Mucosa of rectum (tissue), 2 donors: ENCODE measurements around the gene DOCK3.

Experiments used
- H3K27ac ChIP-seq, 2 donors: one replicate each; pipeline ENCODE4 v1.7.0; 2013; ENCODE audit warnings: inconsistent platforms in 2 of 2, low read depth in 2 of 2, low read length in 2 of 2
- H3K27me3 ChIP-seq, 2 donors: one replicate each; pipeline ENCODE4 v1.7.0; 2013; ENCODE audit warnings: low read length in 2 of 2; ENCODE audit not compliant: control insufficient read depth in 2 of 2, insufficient read depth in 2 of 2
- H3K36me3 ChIP-seq, 2 donors: one replicate each; pipeline ENCODE4 v1.7.0; 2013; ENCODE audit warnings: low read length in 2 of 2; ENCODE audit not compliant: control insufficient read depth in 2 of 2, insufficient read depth in 2 of 2
- H3K4me1 ChIP-seq, 2 donors: one replicate each; pipeline ENCODE4 v1.7.0; 2013; ENCODE audit warnings: low read length in 2 of 2, mild to moderate bottlenecking in 1 of 2; ENCODE audit not compliant: control insufficient read depth in 2 of 2, insufficient read depth in 2 of 2
- H3K4me3 ChIP-seq, 2 donors: one replicate each; pipeline ENCODE4 v1.7.0; 2013; ENCODE audit warnings: low read length in 2 of 2
- H3K9ac ChIP-seq, 2 donors: one replicate each; pipeline ENCODE4 v1.7.0; 2013; ENCODE audit warnings: low read length in 2 of 2, low read depth in 1 of 2, mild to moderate bottlenecking in 1 of 2
- H3K9me3 ChIP-seq, 2 donors: one replicate each; pipeline ENCODE4 v1.7.0; 2013; ENCODE audit warnings: low read length in 2 of 2; ENCODE audit not compliant: control insufficient read depth in 2 of 2
- donor health status: healthy.
- donor health status: Normal muscosa, but diverticular disease.

DOCK3 gene

DNA sequence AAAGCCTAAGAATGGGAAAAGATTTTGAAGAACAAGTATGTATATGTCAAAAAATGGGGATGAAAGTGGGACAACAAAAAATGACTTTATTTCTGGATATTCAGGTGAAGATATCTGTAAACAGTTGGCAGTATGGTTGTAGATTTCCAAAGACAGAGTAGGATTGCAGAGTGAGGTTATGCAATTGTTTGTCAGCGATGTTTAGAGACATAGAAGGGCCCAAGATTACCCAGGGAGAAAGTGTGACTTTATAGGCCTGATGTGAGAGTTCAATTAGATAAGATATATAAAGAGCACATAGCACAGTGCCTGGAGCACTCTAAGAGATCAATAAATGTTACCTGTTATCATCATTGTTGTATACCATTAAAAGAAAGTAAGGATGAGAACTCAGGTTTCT is 319.8 kb downstream of the DOCK3 start:
- H3K4me3 ChIP-seq: no peak overlapping the region
- H3K9ac ChIP-seq: no peak overlapping the region
- H3K27me3 ChIP-seq: no peaks in the 10 kb centered on the region
- no peak overlapping the region for H3K27ac ChIP-seq
- peaks cover 0 to 7% of the 10 kb centered on the region in 2 donors for H3K4me1 ChIP-seq
- peaks cover 4 to 5% of the 10 kb centered on the region in 2 donors for H3K9me3 ChIP-seq
- H3K36me3 ChIP-seq: no peaks in the 10 kb centered on the region

GRCh38 chr3:50995085-50995824 is 320.5 kb downstream of the DOCK3 start:
- Histone ChIP-seq H3K4me1 (peaks cover 0 to 7% of the 10 kb centered on the region in 2 donors), H3K9ac (no peak overlapping the region), H3K27ac (no peak overlapping the region), H3K27me3 (no peaks in the 10 kb centered on the region), H3K9me3 (peaks cover 4 to 5% of the 10 kb centered on the region in 2 donors), H3K36me3 (no peaks in the 10 kb centered on the region), H3K4me3 (no peak overlapping the region)

GRCh38 chr3:51002495-51002894 is 327.8 kb downstream of the DOCK3 start:
- Histone ChIP-seq H3K9me3 (no peaks in the 10 kb centered on the region), H3K27ac (no peak overlapping the region), H3K4me3 (no peak overlapping the region), H3K4me1 (no peaks in the 10 kb centered on the region), H3K36me3 (no peaks in the 10 kb centered on the region), H3K27me3 (no peaks in the 10 kb centered on the region), H3K9ac (no peak overlapping the region)

GRCh38 chr3:51004235-51004634 is 329.5 kb downstream of the DOCK3 start:
- Histone ChIP-seq H3K9ac (no peak overlapping the region), H3K27me3 (no peaks in the 10 kb centered on the region), H3K36me3 (no peaks in the 10 kb centered on the region), H3K27ac (no peak overlapping the region), H3K4me1 (no peaks in the 10 kb centered on the region), H3K9me3 (no peaks in the 10 kb centered on the region), H3K4me3 (no peak overlapping the region)

GRCh38 chr3:51024121-51024520 is 349.4 kb downstream of the DOCK3 start:
- Histone ChIP-seq H3K9ac (no peak overlapping the region), H3K36me3 (no peaks in the 10 kb centered on the region), H3K27ac (no peak overlapping the region), H3K9me3 (no peaks in the 10 kb centered on the region), H3K4me1 (peaks cover 0 to 5% of the 10 kb centered on the region in 2 donors), H3K27me3 (no peaks in the 10 kb centered on the region), H3K4me3 (no peak overlapping the region)

GRCh38 chr3:51024765-51025632 is 350.3 kb downstream of the DOCK3 start:
- Histone ChIP-seq H3K36me3 (no peaks in the 10 kb centered on the region), H3K27ac (peak overlapping the region in 1 of 2 donors; percentile 9), H3K4me1 (peaks cover 0 to 5% of the 10 kb centered on the region in 2 donors), H3K9ac (no peak overlapping the region), H3K9me3 (no peaks in the 10 kb centered on the region), H3K27me3 (no peaks in the 10 kb centered on the region), H3K4me3 (no peak overlapping the region)

DNA sequence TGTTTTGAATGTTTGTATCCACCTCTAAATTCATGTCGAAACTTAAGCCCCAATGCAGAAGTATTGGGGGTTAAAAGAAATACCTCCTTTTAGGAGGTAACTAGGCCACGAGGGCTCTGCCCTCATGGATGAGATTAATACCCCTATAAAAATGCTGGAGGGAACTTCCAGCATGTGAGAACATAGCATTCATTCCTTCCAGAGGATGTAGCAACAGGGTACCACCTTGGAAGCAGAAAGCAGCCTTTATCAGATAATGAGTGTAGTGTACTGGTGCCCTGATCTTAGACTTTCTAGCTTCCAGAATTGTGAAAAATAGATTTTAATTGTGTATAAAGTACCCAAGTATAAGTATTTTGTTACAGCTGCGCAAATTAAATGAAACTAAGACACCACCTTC is 356.9 kb downstream of the DOCK3 start:
- Histone ChIP-seq H3K9me3 (no peaks in the 10 kb centered on the region), H3K4me1 (no peaks in the 10 kb centered on the region), H3K36me3 (no peaks in the 10 kb centered on the region), H3K4me3 (no peak overlapping the region), H3K9ac (no peak overlapping the region), H3K27me3 (no peaks in the 10 kb centered on the region), H3K27ac (no peak overlapping the region)

GRCh38 chr3:51035630-51036029 is 360.9 kb downstream of the DOCK3 start:
- H3K9ac ChIP-seq: no peak overlapping the region
- H3K36me3 ChIP-seq: no peaks in the 10 kb centered on the region
- no peaks in the 10 kb centered on the region for H3K9me3 ChIP-seq
- peaks cover 0 to 3% of the 10 kb centered on the region in 2 donors for H3K27me3 ChIP-seq
- H3K4me1 ChIP-seq: no peaks in the 10 kb centered on the region
- H3K4me3 ChIP-seq: no peak overlapping the region
- H3K27ac ChIP-seq: no peak overlapping the region

GRCh38 chr3:51044982-51045381 is 370.3 kb downstream of the DOCK3 start:
- no peaks in the 10 kb centered on the region for H3K4me1 ChIP-seq
- H3K4me3 ChIP-seq: no peak overlapping the region
- H3K9me3 ChIP-seq: no peaks in the 10 kb centered on the region
- H3K27ac ChIP-seq: no peak overlapping the region
- H3K9ac ChIP-seq: no peak overlapping the region
- no peaks in the 10 kb centered on the region for H3K27me3 ChIP-seq
- no peaks in the 10 kb centered on the region for H3K36me3 ChIP-seq

GRCh38 chr3:51052562-51052961 is 377.8 kb downstream of the DOCK3 start:
- H3K36me3 ChIP-seq: no peaks in the 10 kb centered on the region
- no peak overlapping the region for H3K27ac ChIP-seq
- no peak overlapping the region for H3K9ac ChIP-seq
- H3K9me3 ChIP-seq: no peaks in the 10 kb centered on the region
- H3K4me1 ChIP-seq: no peaks in the 10 kb centered on the region
- no peak overlapping the region for H3K4me3 ChIP-seq
- H3K27me3 ChIP-seq: no peaks in the 10 kb centered on the region
